ENCODE measurements around the gene NUBP2. TPM values are rescaled to one million over a fixed set of nuclear protein-coding genes. Genes with fewer than 3 reads are reported as not detected.

The NUBP2 gene
- total RNA-seq, 1 donor from 2014 or later, result 37.9 TPM

GRCh38 chr16:1779234-1779701 is 3.5 kb upstream of the NUBP2 start:
- ATAC-seq (no peak), DNase-seq (ENCODE audit: missing footprints) (peak; percentile 45)
- intact Hi-C loops (cut with DNase I), result no loop called here

- intact Hi-C loops (cut with DNase I), result loop anchor here (5.0 kb wide), 1 partner anchor 73 kb away; the partner anchor contains the start of gene MAPK8IP3
- ATAC-seq, result no peak
- DNase-seq (ENCODE audit: missing footprints), result peak; percentile 69
Observed at GRCh38 chr16:1779741-1780676, 2.8 kb upstream of the NUBP2 start.

DNA sequence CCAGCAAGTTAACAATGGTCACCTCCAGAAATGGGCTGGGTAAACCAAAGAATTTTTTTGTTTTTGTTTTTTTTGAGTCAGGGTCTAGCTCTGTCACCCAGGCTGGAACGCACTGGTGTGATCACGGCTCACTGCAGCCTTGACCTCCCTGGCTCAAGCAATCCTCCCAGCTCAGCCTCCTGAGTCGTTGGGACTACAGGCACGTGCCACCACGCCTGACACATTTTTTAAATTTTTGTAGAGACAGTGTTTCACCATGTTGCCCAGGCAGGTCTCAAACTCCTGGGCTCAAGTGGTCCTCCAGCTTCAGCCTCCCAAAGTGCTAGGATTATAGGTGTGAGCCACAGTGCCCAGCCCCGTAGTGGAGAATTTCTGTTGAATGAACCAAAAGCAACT is 2.1 kb upstream of the NUBP2 start:
- intact Hi-C loops (cut with DNase I), result loop anchor here (5.0 kb wide), 1 partner anchor 73 kb away; the partner anchor contains the start of gene MAPK8IP3
- peak; percentile 32 for DNase-seq (ENCODE audit: missing footprints)
- no peak for ATAC-seq

- ATAC-seq (no peak), DNase-seq (ENCODE audit: missing footprints) (peak; percentile 54)
- intact Hi-C loops (cut with DNase I), result loop anchor here (5.0 kb wide), 1 partner anchor 74 kb away; the partner anchor contains the start of gene MAPK8IP3
Observed at GRCh38 chr16:1781254-1781653, 1.5 kb upstream of the NUBP2 start.

DNA sequence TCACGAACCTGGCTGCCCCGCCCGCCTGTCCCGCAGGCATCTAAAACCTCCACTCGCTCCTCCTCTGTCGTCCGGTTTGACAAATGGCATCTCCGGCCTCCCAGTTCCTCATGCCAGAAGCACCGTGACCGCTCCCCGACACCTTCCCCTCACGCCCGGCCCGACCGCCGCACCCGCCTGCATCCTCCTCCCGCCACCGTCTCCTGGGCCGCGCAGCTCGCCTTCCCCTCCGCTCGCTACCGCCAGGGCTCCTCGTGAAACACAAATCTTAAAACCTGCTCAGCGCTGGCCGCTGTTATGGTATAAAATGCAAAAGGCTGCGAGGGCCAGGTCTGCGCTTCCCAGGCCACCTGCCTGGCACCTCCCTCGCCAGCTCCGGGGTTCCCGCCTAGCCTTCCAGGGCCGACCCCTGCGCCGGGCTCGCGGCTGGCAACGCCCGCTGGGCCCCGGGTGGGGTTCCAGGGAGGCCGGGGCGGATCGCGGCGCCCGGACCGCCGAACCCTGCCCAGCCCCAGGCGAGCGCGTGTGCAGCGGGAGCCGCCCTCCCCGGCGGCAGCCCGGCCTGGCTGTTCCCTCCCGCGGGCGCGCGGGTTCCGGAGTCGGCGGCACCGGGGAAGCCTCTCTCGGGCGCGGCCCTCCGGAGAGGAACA is 877 bp upstream of the NUBP2 start:
- intact Hi-C loops (cut with DNase I), result loop anchor here (5.0 kb wide), 1 partner anchor 75 kb away; the partner anchor contains the start of gene MAPK8IP3
- peak; percentile 0 for ATAC-seq
- no peak for DNase-seq (ENCODE audit: missing footprints)

DNA sequence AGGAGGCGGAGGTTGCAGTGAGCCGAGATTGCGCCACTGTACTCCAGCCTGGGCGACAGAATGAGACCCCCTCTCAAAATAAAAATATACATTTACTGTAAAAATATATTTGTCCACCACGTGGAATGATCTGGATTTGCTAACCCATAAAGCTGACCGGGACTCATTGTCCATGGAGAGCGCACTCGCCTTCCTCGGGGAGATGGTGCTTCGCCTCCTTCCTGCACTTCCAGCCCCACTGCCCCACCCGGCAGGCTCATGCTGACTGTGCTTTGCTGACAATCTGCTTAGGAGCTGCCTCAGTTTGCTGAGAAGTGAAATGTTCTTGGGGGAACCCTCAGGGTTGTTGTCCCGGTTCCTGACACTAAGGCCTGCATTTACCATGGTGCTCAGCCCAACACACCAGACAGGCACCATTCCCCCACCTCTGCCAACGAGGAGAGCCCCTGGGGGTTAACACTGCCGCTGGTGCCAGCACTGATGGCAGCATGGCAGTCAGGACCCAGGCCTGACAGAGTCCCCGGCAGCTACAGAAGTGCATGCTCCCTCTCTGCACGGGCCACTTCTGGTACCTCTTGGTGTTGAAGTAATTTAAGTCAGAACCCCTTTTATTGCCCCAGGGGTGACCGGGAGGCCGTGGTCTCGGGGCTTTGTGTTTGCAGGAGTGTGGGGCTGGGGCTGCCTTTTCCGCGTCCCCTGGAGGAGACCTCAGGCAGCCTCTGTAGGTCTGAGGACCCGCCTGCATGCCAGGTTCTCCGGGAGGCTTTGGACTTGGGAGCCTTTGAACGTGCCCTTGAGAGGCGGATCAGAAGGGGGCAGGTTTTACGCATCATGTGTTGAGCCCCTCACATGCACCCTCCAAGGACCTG is 2.5 kb downstream of the NUBP2 start:
- intact Hi-C loops (cut with DNase I), result loop anchor here (5.0 kb wide), 2 partner anchors 37 to 78 kb away; partner anchors contain the start of gene MAPK8IP3
- DNase-seq (ENCODE audit: missing footprints), result no peak
- ATAC-seq, result no peak

DNA sequence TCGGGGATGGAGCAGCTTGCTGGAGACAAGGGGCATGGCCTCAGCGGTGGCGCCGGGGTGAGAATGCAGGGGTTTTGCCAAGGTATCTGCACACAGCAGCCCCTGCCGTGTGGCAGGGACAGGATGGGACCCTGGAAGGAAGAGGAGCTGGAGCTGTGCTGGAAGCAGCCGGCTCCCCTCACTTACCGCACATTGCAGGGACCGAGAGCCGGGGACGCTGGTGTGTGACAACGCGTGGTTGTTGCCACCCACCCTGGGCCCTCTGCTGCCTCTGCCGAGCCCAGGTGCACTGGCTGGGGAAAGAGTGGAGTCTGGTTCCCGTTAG is 3.0 kb downstream of the NUBP2 start:
- intact Hi-C loops (cut with DNase I), result loop anchor here (5.0 kb wide), 1 partner anchor 36 kb away; no protein-coding TSS in a partner anchor
- no peak for ATAC-seq
- no peak for DNase-seq (ENCODE audit: missing footprints)

DNA sequence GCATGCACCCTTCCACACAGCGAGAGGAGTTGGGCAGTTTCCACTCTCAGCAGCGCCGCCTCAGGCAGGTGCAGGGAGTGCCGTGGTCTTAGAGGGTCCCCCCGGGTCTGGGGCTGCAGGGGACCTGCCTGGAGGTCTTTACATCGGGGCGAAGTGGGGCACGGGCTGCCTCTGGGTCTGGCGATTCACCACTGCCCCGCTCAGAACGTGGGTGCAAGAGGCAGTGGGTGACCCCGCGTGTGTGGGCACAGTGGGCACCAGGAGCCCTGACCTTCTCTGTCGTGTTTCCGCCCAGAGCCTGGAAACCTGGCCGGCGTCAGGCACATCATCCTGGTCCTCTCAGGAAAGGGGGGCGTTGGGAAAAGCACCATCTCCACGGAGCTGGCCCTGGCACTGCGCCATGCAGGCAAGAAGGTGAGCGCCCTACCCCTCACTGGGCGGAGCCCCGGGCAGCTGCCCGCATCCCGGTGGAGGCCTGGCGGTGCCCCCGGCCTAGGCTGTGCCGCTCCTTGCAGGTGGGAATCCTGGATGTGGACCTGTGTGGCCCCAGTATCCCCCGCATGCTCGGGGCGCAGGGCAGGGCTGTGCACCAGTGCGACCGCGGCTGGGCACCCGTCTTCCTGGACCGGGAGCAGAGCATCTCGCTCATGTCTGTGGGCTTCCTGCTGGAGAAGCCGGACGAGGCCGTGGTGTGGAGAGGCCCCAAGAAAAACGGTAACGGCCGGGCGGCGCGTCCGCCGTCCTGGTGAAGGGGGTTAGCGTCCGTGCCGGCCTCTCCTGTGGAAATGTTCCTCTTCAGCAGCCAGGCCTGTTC is 3.7 kb downstream of the NUBP2 start:
- intact Hi-C loops (cut with DNase I), result loop anchor here (5.0 kb wide), 1 partner anchor 36 kb away; no protein-coding TSS in a partner anchor
- DNase-seq (ENCODE audit: missing footprints) (peak; percentile 60), ATAC-seq (no peak)

DNA sequence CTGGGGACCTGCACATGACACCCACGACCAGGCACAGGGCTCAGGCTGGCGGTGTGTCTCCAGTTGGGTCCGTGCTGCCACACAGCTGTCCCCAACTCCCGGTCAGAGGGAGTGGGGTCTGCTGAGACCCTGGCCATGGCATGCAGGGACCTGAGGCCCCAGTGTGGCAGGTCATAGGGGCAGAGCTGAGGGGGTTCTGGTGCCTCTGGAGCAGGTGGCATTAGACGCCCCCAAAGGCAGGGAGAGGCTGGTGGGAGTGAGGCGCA is 4.2 kb downstream of the NUBP2 start:
- no peak for DNase-seq (ENCODE audit: missing footprints)
- intact Hi-C loops (cut with DNase I), result loop anchor here (5.0 kb wide), 1 partner anchor 35 kb away; no protein-coding TSS in a partner anchor

DNA sequence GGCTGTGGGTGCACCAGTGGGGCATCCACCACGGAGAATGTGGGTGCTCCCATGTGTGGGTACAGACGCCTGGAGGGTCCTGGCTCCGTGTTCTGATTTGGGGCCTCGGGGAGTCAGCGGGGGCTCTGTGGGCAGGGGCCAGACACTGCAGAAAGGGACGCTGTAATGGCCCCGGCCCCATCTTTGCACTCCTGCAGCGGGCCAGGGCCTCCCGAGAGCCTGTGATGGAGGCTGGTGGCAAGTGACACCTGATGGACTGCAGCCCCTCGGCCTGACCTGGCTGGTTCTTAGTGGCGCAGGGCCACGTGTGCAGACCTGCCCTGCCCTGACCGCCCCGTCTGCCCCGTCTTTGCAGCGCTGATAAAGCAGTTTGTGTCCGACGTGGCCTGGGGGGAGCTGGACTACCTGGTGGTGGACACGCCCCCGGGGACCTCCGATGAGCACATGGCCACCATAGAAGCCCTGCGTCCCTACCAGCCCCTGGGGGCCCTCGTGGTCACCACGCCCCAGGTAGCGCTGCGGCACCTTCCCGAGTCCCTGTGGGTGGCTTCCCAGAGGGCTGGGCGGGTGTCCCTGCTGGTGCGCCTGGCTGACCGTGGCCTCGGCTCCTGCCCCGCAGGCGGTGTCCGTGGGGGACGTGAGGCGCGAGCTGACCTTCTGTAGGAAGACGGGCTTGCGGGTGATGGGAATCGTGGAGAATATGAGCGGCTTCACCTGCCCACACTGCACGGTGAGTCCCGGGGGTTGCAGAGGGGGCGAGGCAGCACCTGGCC is 4.7 kb downstream of the NUBP2 start:
- no peak for ATAC-seq
- peak; percentile 55 for DNase-seq (ENCODE audit: missing footprints)
- intact Hi-C loops (cut with DNase I), result loop anchor here (5.0 kb wide), 1 partner anchor 35 kb away; no protein-coding TSS in a partner anchor

More for the DNA sequence above, 4.2 kb downstream of the NUBP2 start:
- no peak for ATAC-seq

GRCh38 chr16:1788095-1788707 is 5.4 kb downstream of the NUBP2 start:
- intact Hi-C loops (cut with DNase I), result loop anchor here (5.0 kb wide), 1 partner anchor 34 kb away; no protein-coding TSS in a partner anchor
- DNase-seq (ENCODE audit: missing footprints) (no peak), ATAC-seq (no peak)

DNA sequence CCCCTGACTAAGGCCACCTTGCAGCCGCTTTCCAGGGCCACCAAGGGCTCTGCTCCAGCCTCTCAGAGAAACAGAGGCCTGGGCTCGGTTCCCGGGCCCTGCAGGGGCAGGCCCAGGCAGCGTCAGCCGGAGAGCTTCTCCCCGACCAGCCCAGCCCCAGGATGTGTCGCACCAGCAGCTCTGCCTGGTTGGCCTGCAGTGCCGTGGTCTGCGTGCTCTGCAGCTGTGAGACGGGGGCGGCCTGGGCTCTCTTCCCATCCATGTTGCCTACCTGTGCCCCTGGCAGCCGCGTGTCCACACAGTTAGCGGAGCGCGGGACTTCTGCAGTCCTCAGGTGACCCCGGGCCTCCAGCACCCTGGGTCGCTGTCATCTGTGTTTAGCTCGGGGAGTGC is 5.9 kb downstream of the NUBP2 start:
- ATAC-seq (no peak), DNase-seq (ENCODE audit: missing footprints) (peak; percentile 64)
- intact Hi-C loops (cut with DNase I), result loop anchor here (5.0 kb wide), 1 partner anchor 34 kb away; no protein-coding TSS in a partner anchor

GRCh38 chr16:1789643-1790045 is 6.9 kb downstream of the NUBP2 start:
- ATAC-seq (no peak), DNase-seq (ENCODE audit: missing footprints) (peak; percentile 50)
- intact Hi-C loops (cut with DNase I), result loop anchor here (5.0 kb wide), 1 partner anchor 33 kb away; no protein-coding TSS in a partner anchor

GRCh38 chr16:1790261-1790610 is 7.5 kb downstream of the NUBP2 start:
- intact Hi-C loops (cut with DNase I), result no loop called here
- ATAC-seq (no peak), DNase-seq (ENCODE audit: missing footprints) (no peak)

- no peak for DNase-seq (ENCODE audit: missing footprints)
- no peak for ATAC-seq
- intact Hi-C loops (cut with DNase I), result no loop called here
Observed at GRCh38 chr16:1790611-1791255, 8.0 kb downstream of the NUBP2 start.

DNA sequence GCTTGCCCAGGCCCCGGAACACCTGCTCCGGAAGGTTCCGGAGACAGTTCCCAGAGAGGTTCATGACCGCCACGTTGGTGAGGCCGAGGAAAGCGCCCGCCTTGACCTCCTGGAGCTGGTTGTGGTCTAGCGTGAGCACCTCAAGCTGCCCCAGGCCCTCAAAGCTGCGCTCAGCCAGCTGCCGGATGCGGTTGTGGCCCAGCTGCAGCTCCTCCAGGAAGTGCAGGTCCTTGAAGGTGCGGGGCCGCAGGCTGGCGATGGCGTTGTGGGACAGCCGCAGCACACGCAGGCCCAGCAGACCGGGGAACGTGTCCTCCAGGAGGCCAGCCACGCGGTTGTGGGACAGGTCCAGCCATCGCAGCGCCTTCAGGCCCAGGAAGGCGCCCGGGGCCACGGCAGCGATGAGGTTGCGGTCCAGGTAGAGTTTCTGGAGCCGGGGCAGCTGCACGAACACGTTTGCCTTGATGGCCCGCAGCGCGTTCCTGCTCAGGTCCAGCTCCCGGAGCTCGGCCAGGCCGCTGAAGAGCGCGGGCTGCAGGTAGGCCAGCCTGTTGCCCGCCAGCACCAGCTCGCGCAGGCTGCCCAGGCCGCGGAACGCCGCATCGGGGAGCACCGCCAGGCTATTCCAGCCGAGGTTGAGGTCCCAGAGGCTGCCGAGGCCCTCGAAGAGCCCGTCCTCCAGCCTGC is 8.6 kb downstream of the NUBP2 start:
- DNase-seq (ENCODE audit: missing footprints) (peak; percentile 64), ATAC-seq (no peak)
- intact Hi-C loops (cut with DNase I), result no loop called here

Data from Right ventricle myocardium inferior (tissue), 1 donor.